Measurements from ENCODE around the gene CAPN2. TPM values are rescaled to one million over a fixed set of nuclear protein-coding genes. Genes with fewer than 3 reads are reported as not detected.

The CAPN2 gene
- total RNA-seq, 1 experiment from 2014 or later, result not detected

DNA sequence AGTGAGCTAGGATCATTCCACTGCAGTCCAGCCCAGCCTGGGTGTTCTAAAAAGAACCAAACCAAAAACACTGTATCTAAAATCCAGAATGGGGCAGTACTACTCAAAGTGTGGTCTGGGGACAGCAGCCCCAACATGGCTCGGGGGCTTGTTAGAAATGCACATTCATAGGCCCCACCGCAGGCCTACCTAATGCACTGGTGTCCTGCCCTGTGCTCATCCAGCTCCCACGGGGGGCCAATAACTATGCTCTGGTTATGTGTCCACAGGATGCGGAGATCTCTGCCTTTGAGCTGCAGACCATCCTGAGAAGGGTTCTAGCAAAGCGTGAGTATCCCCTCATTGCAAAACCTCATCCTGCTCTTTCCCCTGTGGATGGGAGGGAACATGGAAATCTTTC is 51.5 kb downstream of the CAPN2 start:
- no peaks in the 10 kb centered on the region for H3K4me1 ChIP-seq (ENCODE audit: low read length)
- no peak overlapping the region for H3K4me2 ChIP-seq (ENCODE audit: low read depth, low read length, poor library complexity, severe bottlenecking)
- no peaks in the 10 kb centered on the region for H3K9me2 ChIP-seq (replicated peaks; ENCODE audit: insufficient read depth, low read length)
- no peak overlapping the region for H3K27ac ChIP-seq (ENCODE audit: low read length)
- H3K36me3 ChIP-seq (ENCODE audit: insufficient read depth, low read length), result no peaks in the 10 kb centered on the region
- no peaks in the 10 kb centered on the region for H3K9me3 ChIP-seq (ENCODE audit: low read length)
- H2AFZ ChIP-seq (ENCODE audit: low read length), result no peak overlapping the region
- no peak for DNase-seq
- H3K9ac ChIP-seq (ENCODE audit: low read length), result no peak overlapping the region
- H4K20me1 ChIP-seq (ENCODE audit: insufficient read depth, low read depth, low read length), result no peaks in the 10 kb centered on the region
- H3K4me3 ChIP-seq (ENCODE audit: low read length), result no peak overlapping the region
- H3K27me3 ChIP-seq (ENCODE audit: low read length), result no peaks in the 10 kb centered on the region
- H3K79me2 ChIP-seq (ENCODE audit: low read length), result no peaks in the 10 kb centered on the region

DNA sequence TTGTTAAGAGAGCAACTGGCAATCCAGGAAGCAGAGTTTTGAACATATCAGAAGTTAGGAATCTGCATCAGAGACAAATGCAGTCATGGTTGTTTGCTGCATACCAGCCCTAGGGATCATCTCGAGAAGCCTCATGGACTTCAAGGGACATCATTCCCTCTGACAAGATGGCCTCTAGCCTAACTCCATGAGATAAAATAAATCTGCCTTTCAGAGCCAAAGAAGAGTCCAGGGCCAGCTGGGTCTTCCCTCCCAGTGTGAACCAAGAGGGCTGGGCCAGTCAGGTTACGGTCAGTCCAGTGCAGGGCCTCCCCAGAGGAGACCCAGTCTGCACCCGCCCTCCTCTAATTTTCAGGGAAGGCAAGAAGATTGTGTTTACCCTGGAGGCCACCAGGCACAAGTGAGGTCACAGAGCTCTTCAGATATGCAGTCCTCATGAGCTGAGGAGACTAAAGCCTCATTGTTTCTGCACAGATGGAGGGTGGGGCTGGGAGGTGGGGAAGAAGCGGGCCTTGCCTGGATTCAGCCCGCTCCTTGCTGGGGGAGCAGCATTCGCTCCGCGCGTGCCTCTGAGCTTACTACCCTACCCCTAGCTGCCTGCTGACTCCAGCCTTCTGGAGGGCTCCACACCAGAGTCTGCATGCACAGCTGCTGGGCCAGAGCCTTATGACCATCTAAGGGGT is 52.8 kb downstream of the CAPN2 start:
- H3K27me3 ChIP-seq (ENCODE audit: low read length), result no peaks in the 10 kb centered on the region
- H2AFZ ChIP-seq (ENCODE audit: low read length), result no peak overlapping the region
- no peak overlapping the region for H3K4me3 ChIP-seq (ENCODE audit: low read length)
- no peak overlapping the region for H3K27ac ChIP-seq (ENCODE audit: low read length)
- H3K9me3 ChIP-seq (ENCODE audit: low read length), result no peaks in the 10 kb centered on the region
- H3K79me2 ChIP-seq (ENCODE audit: low read length), result no peaks in the 10 kb centered on the region
- no peak overlapping the region for H3K4me2 ChIP-seq (ENCODE audit: low read depth, low read length, poor library complexity, severe bottlenecking)
- no peak for DNase-seq
- no peaks in the 10 kb centered on the region for H3K4me1 ChIP-seq (ENCODE audit: low read length)
- H3K9me2 ChIP-seq (replicated peaks; ENCODE audit: insufficient read depth, low read length), result no peaks in the 10 kb centered on the region
- H4K20me1 ChIP-seq (ENCODE audit: insufficient read depth, low read depth, low read length), result no peaks in the 10 kb centered on the region
- no peaks in the 10 kb centered on the region for H3K36me3 ChIP-seq (ENCODE audit: insufficient read depth, low read length)
- no peak overlapping the region for H3K9ac ChIP-seq (ENCODE audit: low read length)

DNA sequence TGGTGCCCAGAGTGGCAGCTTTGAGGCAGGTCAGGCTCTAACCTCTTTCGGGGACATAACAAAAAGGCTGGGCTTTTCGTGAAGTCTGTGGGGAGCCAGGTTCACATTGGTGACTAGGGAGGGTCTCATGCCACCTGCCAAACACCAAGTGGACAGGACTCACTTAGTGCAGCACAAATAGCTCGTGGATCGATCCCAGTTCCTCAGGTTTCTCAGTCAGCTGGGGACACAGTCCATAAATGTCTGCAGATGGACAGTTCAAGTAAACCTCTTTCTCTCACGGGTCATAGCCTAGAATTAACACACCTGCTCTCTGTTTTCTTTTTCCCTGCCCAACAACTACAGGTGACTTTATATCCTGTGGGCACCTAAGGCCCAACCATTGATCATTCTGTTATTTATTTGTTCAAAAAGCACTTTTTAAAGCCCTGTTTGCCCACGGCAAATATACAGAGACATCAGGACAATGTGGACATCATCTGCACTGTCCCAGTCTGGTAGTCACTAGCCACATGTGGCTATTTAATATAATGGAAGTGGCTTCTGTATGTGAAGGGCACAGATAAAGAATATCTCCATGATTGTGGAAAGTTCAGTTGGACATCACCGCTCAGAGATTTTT is 53.5 kb downstream of the CAPN2 start:
- no peak overlapping the region for H2AFZ ChIP-seq (ENCODE audit: low read length)
- H3K36me3 ChIP-seq (ENCODE audit: insufficient read depth, low read length), result no peaks in the 10 kb centered on the region
- no peak overlapping the region for H3K4me2 ChIP-seq (ENCODE audit: low read depth, low read length, poor library complexity, severe bottlenecking)
- no peak for DNase-seq
- H3K4me1 ChIP-seq (ENCODE audit: low read length), result no peaks in the 10 kb centered on the region
- H3K27ac ChIP-seq (ENCODE audit: low read length), result no peak overlapping the region
- no peaks in the 10 kb centered on the region for H3K27me3 ChIP-seq (ENCODE audit: low read length)
- no peaks in the 10 kb centered on the region for H4K20me1 ChIP-seq (ENCODE audit: insufficient read depth, low read depth, low read length)
- no peak overlapping the region for H3K4me3 ChIP-seq (ENCODE audit: low read length)
- H3K9ac ChIP-seq (ENCODE audit: low read length), result no peak overlapping the region
- H3K79me2 ChIP-seq (ENCODE audit: low read length), result no peaks in the 10 kb centered on the region
- no peaks in the 10 kb centered on the region for H3K9me2 ChIP-seq (replicated peaks; ENCODE audit: insufficient read depth, low read length)
- no peaks in the 10 kb centered on the region for H3K9me3 ChIP-seq (ENCODE audit: low read length)

DNA sequence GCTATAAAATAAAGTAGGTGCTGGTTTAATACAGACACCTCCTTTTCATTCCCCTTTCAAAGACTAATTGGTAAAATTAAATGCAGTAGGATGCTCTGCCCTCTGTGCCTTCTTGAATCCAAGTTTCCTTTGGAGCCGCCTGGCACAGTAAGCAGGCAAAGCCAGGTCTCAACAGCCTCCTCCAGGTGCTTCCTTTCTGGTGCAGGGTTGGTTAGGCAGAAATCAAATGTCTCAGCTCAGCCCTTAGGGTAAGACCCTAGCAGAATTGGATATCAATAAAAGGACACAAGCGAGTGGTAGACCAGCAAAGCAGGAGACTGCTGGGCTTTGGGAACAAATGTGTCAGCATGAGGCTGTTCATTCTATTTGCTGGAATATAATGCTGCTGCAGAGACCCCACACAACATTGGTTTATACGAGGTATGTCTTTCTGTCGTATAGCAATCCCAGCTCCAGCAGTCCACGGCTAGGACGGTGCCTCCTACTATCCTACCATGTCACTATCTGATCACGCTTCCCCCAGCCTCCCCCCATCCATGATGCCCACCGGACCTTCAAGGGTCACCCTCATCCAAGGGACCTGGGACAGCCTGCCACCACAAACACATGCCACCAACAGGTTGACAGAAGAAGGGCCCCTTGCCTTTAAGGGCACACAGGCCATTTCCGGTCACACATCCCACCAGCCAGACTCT is 58.4 kb downstream of the CAPN2 start:
- Histone ChIP-seq H2AFZ (ENCODE audit: low read length) (no peak overlapping the region), H3K4me3 (ENCODE audit: low read length) (no peak overlapping the region), H4K20me1 (ENCODE audit: insufficient read depth, low read depth, low read length) (no peaks in the 10 kb centered on the region), H3K4me2 (ENCODE audit: low read depth, low read length, poor library complexity, severe bottlenecking) (no peak overlapping the region), H3K4me1 (ENCODE audit: low read length) (peaks cover 6% of the 10 kb centered on the region), H3K9ac (ENCODE audit: low read length) (no peak overlapping the region), H3K36me3 (ENCODE audit: insufficient read depth, low read length) (no peaks in the 10 kb centered on the region), H3K27me3 (ENCODE audit: low read length) (no peaks in the 10 kb centered on the region), H3K79me2 (ENCODE audit: low read length) (no peaks in the 10 kb centered on the region), H3K9me2 (replicated peaks; ENCODE audit: insufficient read depth, low read length) (no peaks in the 10 kb centered on the region), H3K27ac (ENCODE audit: low read length) (no peak overlapping the region), H3K9me3 (ENCODE audit: low read length) (no peaks in the 10 kb centered on the region)
- DNase-seq, result no peak

DNA sequence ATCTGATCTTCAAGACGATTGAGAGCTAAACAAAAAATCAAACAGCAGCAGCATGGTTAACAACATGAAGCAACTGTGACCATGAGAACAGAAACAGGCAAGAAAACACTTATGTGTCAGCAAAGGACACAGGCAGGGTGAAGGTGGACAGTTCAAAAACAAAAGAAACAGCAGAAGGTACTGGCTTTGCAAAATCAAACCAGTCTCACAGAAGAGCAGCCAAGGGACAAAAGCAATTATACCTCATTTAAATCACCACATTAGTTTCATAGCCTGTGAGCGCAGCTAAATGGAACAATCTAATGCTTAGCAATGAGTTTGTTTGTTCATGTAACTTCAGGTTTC is 59.1 kb downstream of the CAPN2 start:
- Histone ChIP-seq H3K36me3 (ENCODE audit: insufficient read depth, low read length) (no peaks in the 10 kb centered on the region), H3K27me3 (ENCODE audit: low read length) (no peaks in the 10 kb centered on the region), H3K4me1 (ENCODE audit: low read length) (peaks cover 6% of the 10 kb centered on the region), H3K9me2 (replicated peaks; ENCODE audit: insufficient read depth, low read length) (no peaks in the 10 kb centered on the region), H2AFZ (ENCODE audit: low read length) (no peak overlapping the region), H3K79me2 (ENCODE audit: low read length) (no peaks in the 10 kb centered on the region), H3K27ac (ENCODE audit: low read length) (no peak overlapping the region), H3K9ac (ENCODE audit: low read length) (no peak overlapping the region), H4K20me1 (ENCODE audit: insufficient read depth, low read depth, low read length) (no peaks in the 10 kb centered on the region), H3K9me3 (ENCODE audit: low read length) (no peaks in the 10 kb centered on the region), H3K4me2 (ENCODE audit: low read depth, low read length, poor library complexity, severe bottlenecking) (no peak overlapping the region), H3K4me3 (ENCODE audit: low read length) (no peak overlapping the region)
- DNase-seq, result no peak

DNA sequence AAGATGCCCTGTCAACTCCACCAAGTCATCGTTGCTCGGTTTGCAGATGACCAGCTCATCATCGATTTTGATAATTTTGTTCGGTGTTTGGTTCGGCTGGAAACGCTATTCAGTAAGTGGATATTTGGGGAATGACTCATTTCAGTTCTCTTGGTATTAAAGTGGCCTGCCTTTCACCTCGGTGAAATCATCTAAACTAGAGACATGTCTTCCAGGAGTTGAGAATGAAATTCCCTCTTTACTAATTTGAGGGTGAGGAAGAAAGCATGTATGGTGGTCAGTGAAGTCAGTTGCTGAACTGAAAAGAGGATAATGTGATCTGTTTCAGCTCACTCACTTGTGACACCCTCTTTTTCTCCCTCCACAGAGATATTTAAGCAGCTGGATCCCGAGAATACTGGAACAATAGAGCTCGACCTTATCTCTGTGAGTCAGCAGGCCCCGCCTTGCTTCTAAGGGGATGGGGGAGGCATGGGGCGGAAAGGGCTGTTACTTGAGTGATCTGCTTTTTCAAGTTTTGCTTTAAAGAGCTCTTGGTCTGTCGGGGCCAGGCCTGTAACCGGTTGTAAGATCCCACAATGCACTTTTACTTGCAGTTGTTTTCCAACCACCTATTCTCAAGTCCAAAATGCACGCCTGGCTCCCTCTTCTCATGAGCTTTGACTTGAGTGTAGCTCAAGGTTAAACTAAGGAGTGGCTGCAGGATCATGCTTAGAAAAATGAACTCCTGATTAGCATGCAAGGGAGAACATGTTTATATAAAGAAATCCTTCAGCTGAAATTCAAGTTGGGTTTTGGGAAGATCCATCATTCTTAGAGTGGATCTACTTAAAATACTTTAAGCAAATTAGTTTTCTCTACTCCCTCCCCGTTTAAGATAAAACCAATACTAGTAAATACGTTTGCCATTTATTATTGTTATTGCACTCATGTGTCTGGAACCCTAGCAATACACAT is 59.8 kb downstream of the CAPN2 start:
- Histone ChIP-seq H3K36me3 (ENCODE audit: insufficient read depth, low read length) (no peaks in the 10 kb centered on the region), H3K4me3 (ENCODE audit: low read length) (no peak overlapping the region), H3K79me2 (ENCODE audit: low read length) (no peaks in the 10 kb centered on the region), H3K4me2 (ENCODE audit: low read depth, low read length, poor library complexity, severe bottlenecking) (no peak overlapping the region), H3K9me2 (replicated peaks; ENCODE audit: insufficient read depth, low read length) (no peaks in the 10 kb centered on the region), H3K4me1 (ENCODE audit: low read length) (peaks cover 6% of the 10 kb centered on the region), H2AFZ (ENCODE audit: low read length) (no peak overlapping the region), H3K9me3 (ENCODE audit: low read length) (no peaks in the 10 kb centered on the region), H3K9ac (ENCODE audit: low read length) (no peak overlapping the region), H3K27ac (ENCODE audit: low read length) (no peak overlapping the region), H4K20me1 (ENCODE audit: insufficient read depth, low read depth, low read length) (no peaks in the 10 kb centered on the region), H3K27me3 (ENCODE audit: low read length) (no peaks in the 10 kb centered on the region)
- no peak for DNase-seq

DNA sequence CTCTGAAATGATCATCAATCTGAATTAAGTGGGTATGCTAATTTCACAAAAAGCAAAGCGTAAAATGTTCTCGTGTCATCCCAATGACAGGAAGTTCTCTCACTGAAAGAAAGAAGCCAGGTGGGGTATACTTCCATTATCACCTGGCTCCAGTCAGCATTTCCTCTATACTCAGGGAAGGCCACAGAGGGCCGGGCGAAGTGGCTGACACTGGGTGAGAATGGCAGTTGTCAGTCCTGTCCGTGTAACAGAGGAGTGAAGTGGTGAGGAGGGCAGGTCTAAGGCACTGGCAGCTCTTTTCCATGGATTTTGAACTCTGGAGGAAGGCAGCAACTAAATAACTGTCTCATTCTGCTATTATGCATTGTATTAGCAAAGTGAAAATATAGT is 60.4 kb downstream of the CAPN2 start:
- H3K4me2 ChIP-seq (ENCODE audit: low read depth, low read length, poor library complexity, severe bottlenecking), result no peak overlapping the region
- no peak for DNase-seq
- no peaks in the 10 kb centered on the region for H4K20me1 ChIP-seq (ENCODE audit: insufficient read depth, low read depth, low read length)
- no peak overlapping the region for H2AFZ ChIP-seq (ENCODE audit: low read length)
- no peaks in the 10 kb centered on the region for H3K9me3 ChIP-seq (ENCODE audit: low read length)
- no peak overlapping the region for H3K9ac ChIP-seq (ENCODE audit: low read length)
- H3K27ac ChIP-seq (ENCODE audit: low read length), result no peak overlapping the region
- no peaks in the 10 kb centered on the region for H3K27me3 ChIP-seq (ENCODE audit: low read length)
- H3K36me3 ChIP-seq (ENCODE audit: insufficient read depth, low read length), result no peaks in the 10 kb centered on the region
- H3K79me2 ChIP-seq (ENCODE audit: low read length), result no peaks in the 10 kb centered on the region
- no peak overlapping the region for H3K4me3 ChIP-seq (ENCODE audit: low read length)
- no peaks in the 10 kb centered on the region for H3K9me2 ChIP-seq (replicated peaks; ENCODE audit: insufficient read depth, low read length)
- H3K4me1 ChIP-seq (ENCODE audit: low read length), result peaks cover 6% of the 10 kb centered on the region

Measured in Karpas-422 (cell line).